NT2/D1 (cell line): Measurements from ENCODE around the gene ACOXL.

ENCODE experiments used
- DNase-seq: peaks from one replicate; pipeline ENCODE4 v3.0.0-alpha.2; 2011; ENCODE audit warnings: low read depth, low spot score
- H3K27me3 ChIP-seq: 2 replicates; pipeline ENCODE4 v1.6.0; 2011; ENCODE audit warnings: mild to moderate bottlenecking; ENCODE audit not compliant: insufficient read length, insufficient read depth
- H3K36me3 ChIP-seq: 2 replicates; pipeline ENCODE4 v1.6.1; 2011; ENCODE audit warnings: mild to moderate bottlenecking, low read length, mixed read lengths; ENCODE audit not compliant: insufficient read depth, insufficient read length
- H3K4me1 ChIP-seq: 2 replicates; pipeline ENCODE4 v1.5.1; 2011; ENCODE audit not compliant: insufficient read depth, insufficient read length
- H3K4me3 ChIP-seq: 2 replicates; pipeline ENCODE4 v1.5.1; 2011; ENCODE audit warnings: low read depth; ENCODE audit not compliant: insufficient read length
- H3K9ac ChIP-seq: 2 replicates; pipeline ENCODE4 v1.6.0; 2011; ENCODE audit warnings: low read depth; ENCODE audit not compliant: insufficient read length
- H3K9me3 ChIP-seq: 2 replicates; pipeline ENCODE4 v1.5.1; 2011; ENCODE audit warnings: mild to moderate bottlenecking, low read length; ENCODE audit not compliant: insufficient read depth
- SUZ12 ChIP-seq: IDR thresholded peaks from 2 replicates; pipeline ENCODE4 v1.6.1; 2011; ENCODE audit not compliant: insufficient read length, insufficient read depth; ENCODE audit errors: extremely low read depth
- YY1 ChIP-seq: IDR thresholded peaks from 2 replicates; pipeline ENCODE4 v1.6.1; 2011; ENCODE audit not compliant: insufficient read length, insufficient read depth
- ZNF274 ChIP-seq: IDR thresholded peaks from 2 replicates; pipeline ENCODE4 v1.6.1; 2011; ENCODE audit warnings: mild to moderate bottlenecking, low read depth, low read length

ACOXL gene

GRCh38 chr2:111135237-111135909 lies 403.0 kb downstream of the ACOXL start:
- DNase-seq, result no peak
- TF ChIP-seq ZNF274 (no peak), YY1 (no peak), SUZ12 (no peak)
- peaks cover 37% of the 10 kb centered on the region for H3K36me3 ChIP-seq

GRCh38 chr2:111135910-111136297 lies 403.5 kb downstream of the ACOXL start:
- TF ChIP-seq YY1 (no peak), SUZ12 (no peak), ZNF274 (no peak)
- Histone ChIP-seq H3K9me3 (no peaks in the 10 kb centered on the region), H3K9ac (no peak overlapping the region), H3K27me3 (no peaks in the 10 kb centered on the region), H3K4me1 (peaks cover 10% of the 10 kb centered on the region), H3K36me3 (peaks cover 41% of the 10 kb centered on the region), H3K4me3 (no peak overlapping the region)
- DNase-seq, result no peak

More at GRCh38 chr2:111135237-111135909, 403.0 kb downstream of the ACOXL start:
- Histone ChIP-seq H3K9me3 (no peaks in the 10 kb centered on the region), H3K27me3 (no peaks in the 10 kb centered on the region), H3K9ac (no peak overlapping the region), H3K4me1 (peaks cover 10% of the 10 kb centered on the region), H3K4me3 (no peak overlapping the region)

- DNase-seq, result no peak
- Histone ChIP-seq H3K27me3 (no peaks in the 10 kb centered on the region), H3K9me3 (no peaks in the 10 kb centered on the region), H3K9ac (no peak overlapping the region), H3K36me3 (peaks cover 41% of the 10 kb centered on the region), H3K4me3 (no peak overlapping the region), H3K4me1 (peaks cover 10% of the 10 kb centered on the region)
- TF ChIP-seq SUZ12 (no peak), ZNF274 (no peak), YY1 (no peak)
These were observed 406.5 kb downstream of the ACOXL start for GRCh38 chr2:111138839-111139238.

- H3K9ac ChIP-seq, result no peak overlapping the region
- H3K4me3 ChIP-seq, result no peak overlapping the region
- peaks cover 10% of the 10 kb centered on the region for H3K4me1 ChIP-seq
- DNase-seq, result no peak
- no peak for TF ChIP-seq YY1
- TF ChIP-seq SUZ12, result no peak
- no peaks in the 10 kb centered on the region for H3K27me3 ChIP-seq
- no peaks in the 10 kb centered on the region for H3K9me3 ChIP-seq
- H3K36me3 ChIP-seq, result peaks cover 44% of the 10 kb centered on the region
These were observed 407.4 kb downstream of the ACOXL start for GRCh38 chr2:111139637-111140317.

DNA sequence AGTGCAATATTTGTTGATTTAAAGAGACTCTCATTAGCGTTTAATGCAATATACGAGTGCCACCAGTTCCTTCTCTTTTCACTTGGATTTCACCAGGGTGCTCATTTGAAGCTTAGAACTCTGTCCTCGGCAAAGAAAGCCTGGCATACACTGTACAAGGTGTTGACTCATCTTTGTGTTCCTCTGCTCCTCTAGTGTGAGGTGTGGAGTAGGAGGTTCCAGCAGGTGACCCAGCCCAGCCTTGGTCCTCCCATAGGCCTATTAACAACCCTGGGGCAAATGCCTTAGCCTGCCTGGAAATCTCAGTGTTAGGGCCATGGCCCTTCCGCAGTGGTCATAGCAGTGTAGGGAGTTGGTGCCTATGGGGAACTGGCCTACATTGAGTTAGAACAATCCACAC lies 408.4 kb downstream of the ACOXL start:
- TF ChIP-seq SUZ12, result no peak
- TF ChIP-seq YY1, result no peak
- TF ChIP-seq ZNF274, result no peak
- Histone ChIP-seq H3K9ac (no peak overlapping the region), H3K9me3 (no peaks in the 10 kb centered on the region), H3K4me1 (peaks cover 4% of the 10 kb centered on the region), H3K36me3 (peaks cover 41% of the 10 kb centered on the region), H3K4me3 (no peak overlapping the region), H3K27me3 (no peaks in the 10 kb centered on the region)
- DNase-seq, result no peak

DNA sequence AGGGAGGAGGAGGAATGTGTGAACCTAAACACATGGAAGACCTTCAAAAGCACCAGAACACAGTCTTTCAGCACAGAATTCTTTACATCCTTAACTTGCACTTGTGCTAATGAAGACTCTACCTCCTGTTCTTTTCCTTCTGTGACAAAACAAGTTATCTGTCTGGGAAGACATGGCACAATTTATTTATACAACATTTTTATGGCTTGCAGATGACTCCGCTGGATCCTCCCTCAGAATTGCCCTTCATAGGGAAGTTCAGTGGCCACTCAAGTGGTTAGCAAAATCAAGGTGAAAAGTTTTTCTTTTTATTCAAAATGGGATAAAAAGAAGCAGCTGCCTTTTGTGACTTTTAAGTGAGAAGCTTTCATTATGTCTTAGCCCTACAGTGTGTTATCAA lies 409.7 kb downstream of the ACOXL start:
- Histone ChIP-seq H3K4me1 (no peaks in the 10 kb centered on the region), H3K9me3 (no peaks in the 10 kb centered on the region), H3K27me3 (no peaks in the 10 kb centered on the region), H3K9ac (no peak overlapping the region), H3K36me3 (peaks cover 32% of the 10 kb centered on the region), H3K4me3 (no peak overlapping the region)
- DNase-seq, result no peak
- TF ChIP-seq SUZ12 (no peak), YY1 (no peak), ZNF274 (no peak)

- Histone ChIP-seq H3K27me3 (no peaks in the 10 kb centered on the region), H3K36me3 (peaks cover 32% of the 10 kb centered on the region), H3K4me3 (no peak overlapping the region), H3K9ac (no peak overlapping the region), H3K9me3 (no peaks in the 10 kb centered on the region), H3K4me1 (no peaks in the 10 kb centered on the region)
- TF ChIP-seq SUZ12, result no peak
- TF ChIP-seq YY1, result no peak
- TF ChIP-seq ZNF274, result no peak
- DNase-seq, result no peak
These were observed 410.9 kb downstream of the ACOXL start for GRCh38 chr2:111143107-111143842.
